Spleen (tissue), 7 donors: Measurements from ENCODE around the gene LAMC2.

Experiments
- CTCF ChIP-seq, 11 experiments: fragments of 200-600 bp in 7 of 11; fragments of 450-650 bp in 4 of 11; sonication (generic) in 4 of 11; IDR thresholded peaks in 8 of 11; conservative IDR thresholded peaks in 3 of 11; 1 replicate in 7 of 11; 2 replicates in 4 of 11; pipeline versions ENCODE4 v1.4.0 to v1.8.0; 2016 to 2021; ENCODE audit warnings: antibody characterized with exemption in 11 of 11, inconsistent platforms in 4 of 11, mild to moderate bottlenecking in 1 of 11
- POLR2A ChIP-seq, 3 donors: fragments of 450-650 bp; IDR thresholded peaks; one replicate each; pipeline ENCODE4 v1.5.1; 2017; ENCODE audit warnings: antibody characterized with exemption in 3 of 3, mild to moderate bottlenecking in 1 of 3
- POLR2AphosphoS5 ChIP-seq, 3 donors: sonication (generic); formaldehyde crosslinking; IDR thresholded peaks; one replicate each; pipeline ENCODE4 v1.5.1; 2017; ENCODE audit warnings: antibody characterized with exemption in 3 of 3
- donor health status: DM: no; HTN: no; CAD: no; lungs with moderate emphysema.
- donor health status: DM: no; HTN: no; CAD: no.
- donor health status: DM: no; HTN: no; CAD: no.

DNA sequence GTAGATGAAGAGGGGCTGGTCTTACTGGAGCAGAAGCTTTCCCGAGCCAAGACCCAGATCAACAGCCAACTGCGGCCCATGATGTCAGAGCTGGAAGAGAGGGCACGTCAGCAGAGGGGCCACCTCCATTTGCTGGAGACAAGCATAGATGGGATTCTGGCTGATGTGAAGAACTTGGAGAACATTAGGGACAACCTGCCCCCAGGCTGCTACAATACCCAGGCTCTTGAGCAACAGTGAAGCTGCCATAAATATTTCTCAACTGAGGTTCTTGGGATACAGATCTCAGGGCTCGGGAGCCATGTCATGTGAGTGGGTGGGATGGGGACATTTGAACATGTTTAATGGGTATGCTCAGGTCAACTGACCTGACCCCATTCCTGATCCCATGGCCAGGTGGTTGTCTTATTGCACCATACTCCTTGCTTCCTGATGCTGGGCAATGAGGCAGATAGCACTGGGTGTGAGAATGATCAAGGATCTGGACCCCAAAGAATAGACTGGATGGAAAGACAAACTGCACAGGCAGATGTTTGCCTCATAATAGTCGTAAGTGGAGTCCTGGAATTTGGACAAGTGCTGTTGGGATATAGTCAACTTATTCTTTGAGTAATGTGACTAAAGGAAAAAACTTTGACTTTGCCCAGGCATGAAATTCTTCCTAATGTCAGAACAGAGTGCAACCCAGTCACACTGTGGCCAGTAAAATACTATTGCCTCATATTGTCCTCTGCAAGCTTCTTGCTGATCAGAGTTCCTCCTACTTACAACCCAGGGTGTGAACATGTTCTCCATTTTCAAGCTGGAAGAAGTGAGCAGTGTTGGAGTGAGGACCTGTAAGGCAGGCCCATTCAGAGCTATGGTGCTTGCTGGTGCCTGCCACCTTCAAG lies 57.3 kb downstream of the LAMC2 start:
- TF ChIP-seq POLR2A (IDR thresholded peaks at IDR 0.05) (no peak), CTCF (IDR thresholded peaks at IDR 0.05 in 8 of 11, conservative IDR thresholded peaks at IDR 0.05 in 3 of 11) (no peak), POLR2AphosphoS5 (IDR thresholded peaks at IDR 0.05) (peak in 1 of 3 donors; percentile 23)
